ENCODE results near the gene TTLL3.
"Not testable (repeated sequence)": the region's sequence is repeated elsewhere in the genome, so short reads cannot be mapped to it uniquely, and the experiment has no call there.

TTLL3 gene, protein sequence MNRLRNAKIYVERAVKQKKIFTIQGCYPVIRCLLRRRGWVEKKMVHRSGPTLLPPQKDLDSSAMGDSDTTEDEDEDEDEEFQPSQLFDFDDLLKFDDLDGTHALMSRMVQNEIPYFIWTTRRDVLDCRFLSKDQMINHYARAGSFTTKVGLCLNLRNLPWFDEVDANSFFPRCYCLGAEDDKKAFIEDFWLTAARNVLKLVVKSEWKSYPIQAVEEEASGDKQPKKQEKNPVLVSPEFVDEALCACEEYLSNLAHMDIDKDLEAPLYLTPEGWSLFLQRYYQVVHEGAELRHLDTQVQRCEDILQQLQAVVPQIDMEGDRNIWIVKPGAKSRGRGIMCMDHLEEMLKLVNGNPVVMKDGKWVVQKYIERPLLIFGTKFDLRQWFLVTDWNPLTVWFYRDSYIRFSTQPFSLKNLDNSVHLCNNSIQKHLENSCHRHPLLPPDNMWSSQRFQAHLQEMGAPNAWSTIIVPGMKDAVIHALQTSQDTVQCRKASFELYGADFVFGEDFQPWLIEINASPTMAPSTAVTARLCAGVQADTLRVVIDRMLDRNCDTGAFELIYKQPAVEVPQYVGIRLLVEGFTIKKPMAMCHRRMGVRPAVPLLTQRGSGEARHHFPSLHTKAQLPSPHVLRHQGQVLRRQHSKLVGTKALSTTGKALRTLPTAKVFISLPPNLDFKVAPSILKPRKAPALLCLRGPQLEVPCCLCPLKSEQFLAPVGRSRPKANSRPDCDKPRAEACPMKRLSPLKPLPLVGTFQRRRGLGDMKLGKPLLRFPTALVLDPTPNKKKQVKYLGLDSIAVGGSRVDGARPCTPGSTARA
- total RNA-seq, result 5.0 to 36.7 (median 18.8) reads per million in 3 experiments

- peak; percentile 35 for DNase-seq
These were observed at the start of gene TTLL3 for GRCh38 chr3:9809615-9810432. Gene TTLL3, plus strand, starts transcription at chr3:9810262. Its CDS starts 400 bp downstream, at chr3:9810662.

- DNase-seq, result no peak
These were observed 49.1 kb upstream of the TTLL3 start for GRCh38 chr3:9760779-9761505.

DNA sequence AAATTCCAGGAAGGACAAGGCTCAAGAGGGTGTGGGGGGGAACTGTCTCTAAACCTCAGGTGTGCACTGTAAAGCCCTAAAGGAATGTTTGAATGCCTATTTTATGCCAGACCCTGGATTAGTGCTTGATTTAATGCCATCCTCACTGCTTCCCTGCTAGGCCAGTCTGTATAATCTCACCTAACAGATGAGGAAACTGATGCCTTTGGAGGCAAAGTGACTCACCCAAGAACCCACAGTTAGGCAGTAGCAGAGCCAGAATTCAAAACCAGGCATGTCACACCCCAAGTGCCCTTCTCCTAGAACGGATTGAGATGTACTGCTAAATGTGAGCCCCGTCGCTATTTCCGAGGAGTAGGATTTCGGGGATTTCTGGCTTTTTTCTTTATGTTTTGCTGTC is 48.1 kb upstream of the TTLL3 start:
- DNase-seq, result no peak

DNA sequence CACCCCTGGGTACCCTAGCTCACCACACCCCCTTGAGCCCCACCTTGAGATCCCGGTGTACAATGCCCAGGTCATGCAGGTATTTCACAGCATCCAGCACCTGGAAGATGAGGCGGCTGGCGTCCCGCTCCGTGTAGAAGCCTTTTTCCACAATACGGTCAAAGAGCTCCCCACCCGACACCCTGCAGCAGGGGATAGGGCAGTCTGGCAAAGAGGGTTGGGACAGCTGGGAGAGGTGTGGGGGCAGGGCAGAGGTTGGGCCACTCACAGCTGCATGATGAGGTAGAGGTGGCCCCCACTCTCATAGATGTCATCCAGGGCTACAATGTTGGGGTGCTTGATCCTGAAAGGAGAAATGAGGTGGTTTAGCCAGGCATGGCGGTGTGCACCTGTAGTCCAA is 47.2 kb upstream of the TTLL3 start:
- DNase-seq, result no peak

GRCh38 chr3:9765865-9766264 is 44.2 kb upstream of the TTLL3 start:
- DNase-seq, result no peak

- no peak for DNase-seq
These were observed 42.6 kb upstream of the TTLL3 start for GRCh38 chr3:9767418-9767817.

- DNase-seq, result no peak
These were observed 41.8 kb upstream of the TTLL3 start for GRCh38 chr3:9768141-9768775.

GRCh38 chr3:9769012-9769411 is 41.0 kb upstream of the TTLL3 start:
- no peak for DNase-seq

GRCh38 chr3:9769426-9770275 is 40.4 kb upstream of the TTLL3 start, which contains the start of gene CAMK1:
Gene CAMK1, minus strand, starts transcription at chr3:9769947. Its CDS starts 2,198 bp downstream, at chr3:9767749.
- peak; percentile 49 for DNase-seq

DNA sequence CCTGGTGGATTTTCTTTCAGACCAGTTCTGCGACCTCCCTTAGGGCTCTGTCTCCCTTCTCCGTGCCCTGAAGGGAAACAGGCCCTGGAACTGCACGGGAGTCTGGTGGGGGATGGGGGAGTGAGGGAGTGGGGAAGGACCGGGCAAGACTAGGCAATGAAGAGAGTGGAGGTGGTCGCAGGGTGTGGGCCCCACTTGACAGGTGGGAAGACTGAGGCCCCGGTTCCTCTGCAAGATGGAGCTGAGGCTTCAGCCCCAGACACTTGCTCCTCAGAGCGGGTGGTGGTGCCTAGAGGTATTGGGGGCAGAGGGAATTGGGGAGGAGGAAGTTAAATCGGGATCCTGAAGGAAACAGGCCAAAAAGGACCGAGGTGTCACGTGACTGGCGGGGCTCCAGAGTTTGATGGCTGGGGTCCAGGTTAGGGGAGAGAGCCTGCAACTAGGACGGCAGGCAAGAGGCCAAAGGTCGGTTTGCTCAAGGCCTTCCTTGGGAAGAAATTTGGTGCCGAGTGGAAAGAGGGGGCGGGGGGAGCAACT is 39.7 kb upstream of the TTLL3 start:
- no peak for DNase-seq

- DNase-seq, result not testable (repeated sequence)
These were observed 39.1 kb upstream of the TTLL3 start for GRCh38 chr3:9771007-9771406.

DNA sequence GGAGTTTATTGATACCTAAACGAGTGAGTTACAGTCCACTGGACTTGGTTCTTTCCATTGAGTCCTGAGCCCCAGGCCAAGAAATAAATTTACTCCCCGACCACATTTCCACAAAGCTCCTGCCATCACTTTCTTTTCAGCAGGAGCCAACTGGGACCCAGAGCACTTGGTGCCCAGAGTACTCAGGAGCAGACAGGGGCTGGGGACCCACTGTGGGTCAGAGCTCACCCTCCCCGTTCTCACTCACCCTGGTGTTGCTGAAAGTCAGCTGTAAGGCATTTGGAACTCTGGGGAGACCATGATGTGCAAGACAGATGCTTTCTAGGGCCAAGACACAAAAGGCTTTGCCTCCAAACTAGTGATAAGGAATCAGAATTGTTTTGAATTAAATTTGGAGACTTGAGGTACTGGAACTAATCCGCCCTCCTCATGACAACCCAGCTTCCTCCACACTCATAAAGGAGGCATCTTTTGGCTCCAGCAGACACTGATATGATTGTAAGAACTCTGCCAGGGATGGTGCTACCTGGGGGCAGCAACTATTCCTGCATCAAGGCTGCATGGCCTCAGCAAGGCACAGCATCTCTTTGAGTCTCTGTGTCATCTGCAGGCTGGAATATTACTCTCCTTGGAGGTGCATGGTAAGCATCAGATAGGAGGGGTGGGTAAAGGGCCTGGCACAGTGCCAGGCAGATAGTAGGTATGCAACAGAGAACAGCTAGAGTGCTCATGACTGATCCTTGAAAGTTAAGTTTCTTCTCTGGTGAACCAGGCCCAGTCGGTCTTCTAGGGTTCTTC is 33.0 kb upstream of the TTLL3 start:
- no peak for DNase-seq

DNA sequence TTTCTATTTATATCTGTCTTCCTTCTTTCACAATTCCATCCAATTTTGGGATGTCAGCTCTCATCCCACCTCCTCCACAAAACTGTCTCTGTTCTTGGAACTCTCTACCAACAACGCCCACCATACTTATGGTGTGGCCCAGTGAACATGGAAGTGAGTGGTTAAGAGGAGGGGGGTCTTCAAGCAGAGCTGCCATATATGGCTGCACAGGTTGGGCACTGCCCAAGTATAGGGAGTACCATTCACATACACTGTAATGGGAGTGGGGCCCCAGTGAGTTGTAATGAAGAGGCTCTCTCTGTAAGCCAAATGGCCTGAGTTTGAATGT is 32.4 kb upstream of the TTLL3 start:
- DNase-seq, result no peak

DNA sequence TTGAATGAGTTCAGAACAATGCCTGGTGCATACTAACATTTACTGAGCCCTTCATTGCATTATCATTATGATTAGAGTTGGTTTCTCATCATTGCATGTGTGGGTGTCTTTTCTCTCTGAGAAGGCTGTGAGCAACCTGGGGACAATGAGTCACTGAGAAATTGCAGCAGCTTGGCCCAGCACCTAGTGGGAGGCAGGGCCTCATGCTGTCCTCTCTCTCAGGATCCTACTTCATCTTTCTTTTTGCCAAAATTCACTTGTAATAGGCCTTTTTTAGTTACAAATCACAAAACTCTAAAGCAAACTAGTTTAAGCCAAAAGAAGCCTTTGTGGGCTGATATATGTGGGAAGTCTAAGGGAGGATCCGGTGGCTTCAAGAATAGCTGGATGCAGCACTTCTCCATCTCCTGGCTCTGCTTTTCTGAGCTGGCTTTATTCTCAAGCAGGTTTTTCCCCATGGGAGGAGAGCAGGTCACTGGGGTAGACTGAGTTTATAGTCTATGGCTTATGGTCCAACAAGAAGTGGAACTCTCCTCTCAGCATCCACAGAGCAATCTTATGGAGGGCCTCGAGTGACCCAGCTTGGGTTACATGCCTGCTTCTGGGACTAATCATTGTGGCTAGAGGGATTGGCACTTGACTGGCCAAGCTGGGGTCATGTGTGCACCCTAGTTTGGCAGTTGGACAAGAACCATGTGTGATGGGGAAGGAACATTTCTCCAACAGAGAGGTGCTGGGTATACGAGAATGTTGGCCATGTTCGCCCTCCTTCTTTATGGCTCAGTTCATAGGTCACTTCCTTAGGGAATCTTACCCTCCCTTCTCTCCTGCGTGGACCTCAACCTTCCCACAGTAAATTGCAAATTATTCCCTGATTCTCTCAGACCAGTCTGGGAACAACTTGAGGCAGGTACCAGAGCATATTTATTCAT is 31.7 kb upstream of the TTLL3 start:
- DNase-seq, result no peak

DNA sequence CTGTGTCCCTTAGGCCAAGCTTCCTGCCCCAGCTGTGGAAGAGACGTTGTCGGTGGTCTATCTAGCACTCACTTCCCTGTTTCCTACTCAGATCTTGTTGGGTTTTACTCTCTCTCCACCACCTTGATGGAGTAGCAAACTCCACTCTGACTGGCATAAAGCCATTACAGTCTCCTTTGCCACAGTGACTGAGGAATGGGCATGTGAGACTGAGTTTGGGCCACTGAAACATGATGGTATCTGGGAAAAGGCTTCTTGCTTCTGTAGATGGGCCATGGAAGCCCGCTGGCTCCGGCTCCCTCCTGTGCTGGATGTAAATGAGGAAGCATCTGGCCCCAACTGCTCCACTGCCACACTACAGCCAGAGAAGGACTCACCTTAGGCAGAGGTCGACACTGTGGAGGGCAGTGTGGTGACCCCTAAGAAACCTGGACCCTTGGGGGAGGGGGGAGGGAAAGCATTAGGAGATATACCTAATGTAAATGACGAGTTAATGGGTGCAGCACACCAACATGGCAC is 30.9 kb upstream of the TTLL3 start:
- no peak for DNase-seq

- DNase-seq, result peak; percentile 39
These were observed 30.2 kb upstream of the TTLL3 start for GRCh38 chr3:9779721-9780457.

GRCh38 chr3:9780458-9780812 is 29.6 kb upstream of the TTLL3 start:
- no peak for DNase-seq

DNA sequence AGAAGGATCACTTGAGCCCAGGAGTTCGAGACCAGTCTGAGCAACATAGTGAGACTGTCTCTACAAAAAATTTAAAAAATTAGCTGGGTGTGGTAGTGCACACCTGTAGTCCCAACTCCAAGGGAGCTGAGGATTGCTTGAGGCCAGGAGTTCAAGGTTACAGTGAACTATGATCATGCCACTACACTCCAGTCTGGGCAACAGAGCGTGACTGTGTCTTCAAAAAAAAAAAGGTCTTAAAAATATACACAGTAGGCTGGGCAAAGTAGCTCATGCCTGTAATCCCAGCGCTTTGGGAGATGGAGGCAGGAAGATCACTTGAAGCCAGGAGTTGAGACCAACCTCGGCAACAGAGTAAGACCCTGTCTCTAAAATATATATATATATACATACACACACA is 29.2 kb upstream of the TTLL3 start:
- no peak for DNase-seq

Measured in central memory CD4-positive, alpha-beta T cell (primary cell).